ENCODE data around the gene DUOX1.

The DUOX1 gene

GRCh38 chr15:45165536-45165935 is 35.7 kb downstream of the DUOX1 start:
- no peak overlapping the region for H3K4me3 ChIP-seq (ENCODE audit: low read depth, low read length)
- TF ChIP-seq CTCF (IDR thresholded peaks at IDR 0.05; ENCODE audit: low read depth, low read length) = no peak

- peak; percentile 73 for TF ChIP-seq CTCF (IDR thresholded peaks at IDR 0.05; ENCODE audit: low read depth, low read length)
Observed at GRCh38 chr15:45166834-45167630, 37.2 kb downstream of the DUOX1 start.

GRCh38 chr15:45167631-45168205 is 37.9 kb downstream of the DUOX1 start:
- no peak for TF ChIP-seq CTCF (IDR thresholded peaks at IDR 0.05; ENCODE audit: low read depth, low read length)
- peak overlapping the region; percentile 56 for H3K4me3 ChIP-seq (ENCODE audit: low read depth, low read length)

More at GRCh38 chr15:45166834-45167630, 37.2 kb downstream of the DUOX1 start:
- peak overlapping the region; percentile 56 for H3K4me3 ChIP-seq (ENCODE audit: low read depth, low read length)

- TF ChIP-seq CTCF (IDR thresholded peaks at IDR 0.05; ENCODE audit: low read depth, low read length) = no peak
- no peak overlapping the region for H3K4me3 ChIP-seq (ENCODE audit: low read depth, low read length)
Observed at GRCh38 chr15:45168286-45168685, 38.5 kb downstream of the DUOX1 start.

- no peak for TF ChIP-seq CTCF (IDR thresholded peaks at IDR 0.05; ENCODE audit: low read depth, low read length)
- no peak overlapping the region for H3K4me3 ChIP-seq (ENCODE audit: low read depth, low read length)
Observed at GRCh38 chr15:45168751-45169551, 39.2 kb downstream of the DUOX1 start.

GRCh38 chr15:45169608-45170480 is 40.0 kb downstream of the DUOX1 start:
- no peak overlapping the region for H3K4me3 ChIP-seq (ENCODE audit: low read depth, low read length)
- TF ChIP-seq CTCF (IDR thresholded peaks at IDR 0.05; ENCODE audit: low read depth, low read length) = no peak

All from WI38 (cell line).